Vagina (tissue), 2 donors: ENCODE measurements around the gene DSG2. TPM values are rescaled to one million over a fixed set of nuclear protein-coding genes. Genes with fewer than 3 reads are reported as not detected.
"Not testable (repeated sequence)": the region's sequence is repeated elsewhere in the genome, so short reads cannot be mapped to it uniquely, and the experiment has no call there.

Experiments used
- DNase-seq, 2 donors: peaks; one replicate each; pipeline ENCODE4 v3.0.0-alpha.2; 2017; ENCODE audit errors: extremely low spot score in 2 of 2
- H3K27ac ChIP-seq: fragments of 200-600 bp; sonication (generic); one replicate; pipeline ENCODE4 v1.5.1; 2019
- H3K27me3 ChIP-seq: fragments of 200-600 bp; sonication (generic); one replicate; pipeline ENCODE4 v1.5.1; 2019
- H3K36me3 ChIP-seq, 2 donors: fragments of 200-600 bp; sonication (generic); one replicate each; pipeline ENCODE4 v1.5.1; 2017 to 2019
- H3K4me1 ChIP-seq: fragments of 200-600 bp; sonication (generic); one replicate; pipeline ENCODE4 v1.5.1; 2019
- H3K4me3 ChIP-seq, 2 donors: fragments of 200-600 bp; sonication (generic); 1 replicate in 1 of 2; 2 replicates in 1 of 2; pipeline ENCODE4 v1.5.1; 2016 to 2019
- H3K9me3 ChIP-seq: fragments of 200-600 bp; sonication (generic); one replicate; pipeline ENCODE4 v1.5.1; 2019
- CTCF ChIP-seq, 3 experiments: fragments of 450-650 bp in 2 of 3; fragments of 200-600 bp in 1 of 3; sonication (generic) in 1 of 3; IDR thresholded peaks; one replicate each; pipeline ENCODE4 v1.5.1; 2017 to 2019; ENCODE audit warnings: antibody characterized with exemption in 3 of 3, mild to moderate bottlenecking in 2 of 3, moderate library complexity in 2 of 3
- POLR2A ChIP-seq, 2 donors: fragments of 450-650 bp; IDR thresholded peaks; one replicate each; pipeline ENCODE4 v1.6.1; 2017; ENCODE audit warnings: antibody characterized with exemption in 2 of 2, mild to moderate bottlenecking in 2 of 2, moderate library complexity in 2 of 2
- POLR2AphosphoS5 ChIP-seq, 2 donors: sonication (generic); formaldehyde crosslinking; IDR thresholded peaks; one replicate each; pipeline ENCODE4 v1.9.0; 2017; ENCODE audit warnings: antibody characterized with exemption in 2 of 2, mild to moderate bottlenecking in 2 of 2, low read depth in 1 of 2; ENCODE audit not compliant: insufficient read depth in 1 of 2
- intact Hi-C: fragments of 100-400 bp; cut with DNase I; formaldehyde crosslinking; loops from one replicate; pipeline ENCODE4 v1.15.1; 2023
- total RNA-seq: library from RNA; depleted of rRNA; stranded (reverse); fragments of >200 nt; gene quantifications from one replicate; pipeline ENCODE4 v1.2.3, GENCODE V29; 2016

The DSG2 gene
- total RNA-seq, 1 donor from 2014 or later, result 11.8 TPM

GRCh38 chr18:31492671-31493070 lies 5.3 kb upstream of the DSG2 start:
- H3K4me1 ChIP-seq, result peaks cover 5% of the 10 kb centered on the region
- H3K36me3 ChIP-seq, result no peaks in the 10 kb centered on the region
- TF ChIP-seq CTCF (IDR thresholded peaks at IDR 0.05) (no peak), POLR2A (IDR thresholded peaks at IDR 0.05) (no peak), POLR2AphosphoS5 (IDR thresholded peaks at IDR 0.05; ENCODE audit: insufficient read depth in 1 of 2, low read depth in 1 of 2) (no peak)
- intact Hi-C loops, result no loop called here
- H3K27ac ChIP-seq, result no peak overlapping the region
- no peaks in the 10 kb centered on the region for H3K27me3 ChIP-seq
- no peak for DNase-seq
- no peak overlapping the region for H3K4me3 ChIP-seq
- H3K9me3 ChIP-seq, result no peaks in the 10 kb centered on the region

DNA sequence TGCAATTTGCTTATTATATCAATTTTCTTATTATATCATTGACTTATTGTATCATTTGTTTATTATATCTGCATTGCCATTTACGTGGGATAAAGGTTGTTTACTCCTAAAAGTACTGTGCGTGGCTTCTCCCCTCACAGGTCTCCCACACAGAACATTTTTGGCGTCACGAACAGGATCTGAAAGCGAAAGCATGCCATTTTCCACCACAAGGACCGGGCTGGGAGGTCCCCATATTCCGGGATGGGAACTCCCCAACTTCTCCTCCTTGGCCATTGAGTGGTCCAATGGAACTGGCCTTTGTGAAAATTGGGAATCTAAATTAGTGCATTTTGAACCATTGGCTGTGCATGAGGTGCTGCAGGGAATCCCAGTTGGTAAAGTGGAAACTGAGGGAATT lies 4.8 kb upstream of the DSG2 start:
- Histone ChIP-seq H3K27ac (no peak overlapping the region), H3K36me3 (no peaks in the 10 kb centered on the region), H3K27me3 (no peaks in the 10 kb centered on the region), H3K4me3 (no peak overlapping the region), H3K4me1 (peaks cover 5% of the 10 kb centered on the region), H3K9me3 (no peaks in the 10 kb centered on the region)
- TF ChIP-seq POLR2AphosphoS5 (IDR thresholded peaks at IDR 0.05; ENCODE audit: insufficient read depth in 1 of 2, low read depth in 1 of 2), result no peak
- no peak for DNase-seq
- intact Hi-C loops, result no loop called here

DNA sequence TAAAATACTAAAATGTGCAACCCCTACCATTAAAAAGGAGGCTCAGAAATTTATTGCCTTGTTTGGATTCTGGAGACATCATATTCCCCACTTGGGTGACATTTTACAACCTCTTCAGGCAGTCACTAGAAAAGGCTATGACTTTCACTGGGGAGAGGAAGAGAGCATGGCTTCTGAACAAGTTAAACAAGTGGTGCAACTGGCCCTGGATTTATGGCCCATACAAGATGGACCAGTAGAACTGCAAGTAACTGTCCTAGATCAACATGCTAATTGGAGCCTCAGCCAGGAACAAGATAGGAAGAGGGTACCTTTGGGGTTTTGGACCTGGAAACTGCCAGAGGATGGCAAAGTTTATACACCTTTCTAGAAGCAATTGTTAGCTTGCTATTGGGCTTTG lies 4.0 kb upstream of the DSG2 start:
- no peak for TF ChIP-seq POLR2A (IDR thresholded peaks at IDR 0.05)
- TF ChIP-seq POLR2AphosphoS5 (IDR thresholded peaks at IDR 0.05; ENCODE audit: insufficient read depth in 1 of 2, low read depth in 1 of 2), result peak in 1 of 2 donors; percentile 11
- Histone ChIP-seq H3K27me3 (no peaks in the 10 kb centered on the region), H3K4me1 (peaks cover 13% of the 10 kb centered on the region), H3K4me3 (no peak overlapping the region), H3K36me3 (no peaks in the 10 kb centered on the region), H3K27ac (no peak overlapping the region), H3K9me3 (no peaks in the 10 kb centered on the region)
- intact Hi-C loops, result no loop called here
- DNase-seq, result no peak

DNA sequence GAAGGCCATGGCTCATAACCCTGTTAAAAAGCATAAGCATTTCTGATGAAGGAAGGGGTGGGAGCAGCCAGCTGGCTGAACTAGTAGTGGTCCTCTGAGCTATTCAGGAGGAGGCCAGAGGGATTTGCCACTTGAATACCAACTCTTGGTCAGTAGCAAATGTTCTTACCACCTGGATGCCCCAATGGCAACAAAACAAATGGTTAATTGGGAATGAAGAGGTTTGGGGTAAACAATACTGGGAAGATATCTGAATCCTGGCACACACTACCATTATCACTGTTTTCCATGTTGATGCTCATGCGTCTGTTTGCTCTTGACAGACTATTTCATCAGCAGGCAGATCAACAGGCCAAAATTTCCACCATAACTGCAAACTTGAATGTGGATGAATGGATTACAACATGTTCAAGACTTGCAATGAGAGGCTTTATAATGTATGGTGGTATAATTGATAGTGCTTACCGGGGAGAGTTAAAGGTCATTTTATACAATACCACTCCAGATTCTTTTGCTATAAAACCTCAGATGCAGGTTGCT lies 3.2 kb upstream of the DSG2 start:
- H3K4me3 ChIP-seq, H3K27me3 ChIP-seq, intact Hi-C loops, DNase-seq, H3K36me3 ChIP-seq, H3K9me3 ChIP-seq, H3K27ac ChIP-seq: not testable (repeated sequence)
- peaks cover 13% of the 10 kb centered on the region for H3K4me1 ChIP-seq

DNA sequence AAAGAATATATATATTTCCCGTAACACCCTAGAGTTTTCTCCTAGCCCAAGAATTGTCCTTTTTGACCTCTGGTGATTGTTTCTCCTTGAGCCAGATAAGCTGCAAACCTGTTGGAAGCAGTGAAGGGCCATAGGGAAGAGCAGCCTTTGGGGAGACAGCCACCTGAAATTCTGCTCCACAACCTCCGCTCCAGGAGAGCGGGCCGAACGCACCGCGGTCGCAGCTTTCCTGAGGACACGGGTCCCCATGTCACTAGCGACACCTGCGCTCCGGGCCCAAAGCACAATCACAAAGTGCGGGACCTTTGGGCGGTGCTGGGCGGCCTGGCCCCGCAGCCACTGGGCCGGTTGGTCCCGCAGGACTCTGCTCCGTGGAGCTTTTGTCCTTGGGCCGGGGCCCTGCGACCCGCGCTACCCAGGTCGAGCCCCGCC lies 557 bp upstream of the DSG2 start:
- peak overlapping the region; percentile 52 to 55 for H3K4me3 ChIP-seq
- TF ChIP-seq POLR2AphosphoS5 (IDR thresholded peaks at IDR 0.05; ENCODE audit: insufficient read depth in 1 of 2, low read depth in 1 of 2) (no peak), CTCF (IDR thresholded peaks at IDR 0.05) (no peak), POLR2A (IDR thresholded peaks at IDR 0.05) (no peak)
- DNase-seq, result no peak

DNA sequence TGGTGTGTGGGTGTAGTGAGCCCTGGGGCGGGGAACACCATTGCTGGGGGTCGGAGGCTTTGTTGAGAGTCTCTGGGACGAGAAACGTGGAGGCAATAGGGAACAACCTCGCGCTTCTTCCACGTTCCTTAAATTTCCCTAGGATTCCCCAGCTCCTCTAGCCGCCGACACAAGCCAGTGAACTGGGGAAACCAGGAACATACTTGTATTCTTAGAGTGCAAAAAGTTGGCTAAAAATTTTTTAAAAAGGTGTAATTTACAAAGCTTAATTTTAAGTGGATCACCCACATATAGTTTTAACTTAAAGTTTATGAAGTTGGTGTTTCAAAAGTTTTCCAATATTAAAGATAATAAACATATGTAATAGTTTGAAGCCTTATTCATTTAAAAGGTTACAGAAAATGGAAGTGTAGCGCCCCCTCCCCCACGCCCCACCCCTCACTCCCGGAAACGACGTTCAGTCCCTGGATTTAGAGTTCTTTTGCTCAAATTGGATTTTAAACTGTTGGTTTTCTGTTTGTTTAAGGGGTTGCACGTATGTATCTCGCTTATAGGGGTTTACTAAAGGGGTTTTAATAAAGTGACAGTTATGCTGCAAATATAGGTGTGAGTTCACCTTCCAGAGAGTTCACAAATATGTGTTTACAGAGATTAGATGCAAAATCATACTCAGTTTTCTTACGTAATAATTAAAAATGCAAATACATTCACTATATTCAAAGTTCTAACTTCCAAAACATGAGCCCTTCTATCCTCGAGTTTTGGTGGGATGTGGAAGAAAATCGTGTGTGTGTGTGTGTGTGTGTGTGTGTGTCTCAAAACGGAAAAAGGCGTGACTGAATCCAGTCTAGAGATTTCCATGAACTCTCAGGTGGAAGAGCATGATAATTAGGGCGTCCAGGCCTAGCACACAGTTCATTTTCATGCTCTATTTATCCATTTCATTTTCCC lies 872 bp downstream of the DSG2 start:
- Histone ChIP-seq H3K27ac (peak overlapping the region; percentile 66), H3K4me1 (peaks cover 9% of the 10 kb centered on the region), H3K27me3 (no peaks in the 10 kb centered on the region), H3K4me3 (peak overlapping the region; percentile 52 to 55), H3K9me3 (no peaks in the 10 kb centered on the region), H3K36me3 (no peaks in the 10 kb centered on the region)
- intact Hi-C loops, result no loop called here
- TF ChIP-seq CTCF (IDR thresholded peaks at IDR 0.05), result no peak
- no peak for TF ChIP-seq POLR2AphosphoS5 (IDR thresholded peaks at IDR 0.05; ENCODE audit: insufficient read depth in 1 of 2, low read depth in 1 of 2)
- no peak for TF ChIP-seq POLR2A (IDR thresholded peaks at IDR 0.05)
- DNase-seq, result no peak

More for the DNA sequence above, 557 bp upstream of the DSG2 start:
- intact Hi-C loops, result no loop called here
- H3K4me1 ChIP-seq, result peaks cover 9% of the 10 kb centered on the region
- no peaks in the 10 kb centered on the region for H3K36me3 ChIP-seq
- no peaks in the 10 kb centered on the region for H3K9me3 ChIP-seq
- H3K27me3 ChIP-seq, result no peaks in the 10 kb centered on the region
- peak overlapping the region; percentile 66 for H3K27ac ChIP-seq
